Activated CD4-positive, CD25-positive, alpha-beta regulatory T cell treated with anti-CD3 and anti-CD28 coated beads, Interleukin-2, amount 50 U/mL, for 24 hours (primary cell): ENCODE data around the gene EML6.
A peak's percentile ranks its signal among the peaks of the same experiment; 100 is the strongest.

Experiments
- ATAC-seq, 2 donors: fragments of 150-1000 bp; cut with Tn5 transposase; one replicate each; pipeline ENCODE4 v1.10.0; 2021; ENCODE audit warnings: mild to moderate bottlenecking in 1 of 2, moderate library complexity in 1 of 2

Gene EML6

DNA sequence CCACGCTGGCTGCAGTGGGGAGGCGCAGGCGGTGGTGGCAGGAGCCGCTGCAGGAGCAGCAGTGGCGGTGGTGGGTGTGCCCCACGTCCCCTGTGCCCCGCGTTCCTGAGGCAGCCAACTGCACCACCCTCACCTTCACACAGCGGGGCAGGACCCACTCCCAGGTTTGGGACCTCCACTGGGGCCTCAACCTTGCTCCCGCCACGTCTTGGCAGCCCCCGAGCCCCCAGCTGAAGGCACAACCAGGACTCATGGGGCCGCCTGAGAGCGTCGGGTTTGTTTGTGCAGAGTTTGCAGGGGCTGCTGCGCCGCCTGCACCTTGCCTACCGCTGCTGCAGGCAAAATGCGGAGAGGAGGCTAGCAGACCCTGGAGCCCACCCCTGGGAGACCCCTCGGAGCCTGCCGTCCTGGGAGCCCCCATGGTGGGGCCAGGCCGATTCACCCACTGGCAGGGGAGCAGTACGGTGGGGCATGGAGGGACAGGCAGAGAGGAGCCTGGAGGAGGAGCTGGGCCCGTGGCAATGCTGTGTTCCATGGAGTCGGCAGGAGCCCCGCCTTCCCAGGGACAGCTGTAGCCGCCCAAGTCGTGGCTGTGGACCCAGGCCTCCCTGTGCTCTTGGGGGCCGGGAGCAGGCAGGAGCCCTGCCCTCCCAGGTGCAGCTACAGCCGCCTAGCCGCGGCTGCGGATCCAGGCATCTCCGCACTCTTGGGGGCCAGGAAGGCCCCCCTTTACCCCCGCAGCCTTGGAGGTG, 14.7 kb upstream of the EML6 start:
- ATAC-seq = peak; percentile 16 to 53

DNA sequence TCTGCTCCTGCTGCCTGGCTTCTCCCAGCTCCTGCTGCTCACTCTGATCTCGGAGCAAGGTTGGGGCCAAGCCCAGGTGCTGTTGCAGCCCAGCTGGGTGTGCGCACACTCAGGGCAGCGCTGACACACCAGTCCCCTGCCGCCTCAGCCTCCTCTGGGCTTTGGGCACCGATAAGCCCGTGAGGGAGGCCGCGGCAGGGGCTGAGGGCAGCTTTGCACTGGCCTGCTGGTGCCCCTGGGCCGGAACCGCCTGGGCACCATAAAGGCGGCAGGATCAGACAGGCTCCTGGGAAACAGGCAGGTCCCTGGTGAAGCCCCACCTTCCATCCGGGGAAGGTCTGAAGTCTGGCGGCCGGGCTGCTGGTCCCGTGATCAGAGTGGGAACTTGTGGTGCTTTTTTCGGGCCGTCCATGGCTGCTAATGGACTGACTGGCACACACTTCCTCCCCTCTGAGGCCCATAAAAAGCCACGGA, 14.1 kb upstream of the EML6 start:
- ATAC-seq = peak; percentile 45 to 50

DNA sequence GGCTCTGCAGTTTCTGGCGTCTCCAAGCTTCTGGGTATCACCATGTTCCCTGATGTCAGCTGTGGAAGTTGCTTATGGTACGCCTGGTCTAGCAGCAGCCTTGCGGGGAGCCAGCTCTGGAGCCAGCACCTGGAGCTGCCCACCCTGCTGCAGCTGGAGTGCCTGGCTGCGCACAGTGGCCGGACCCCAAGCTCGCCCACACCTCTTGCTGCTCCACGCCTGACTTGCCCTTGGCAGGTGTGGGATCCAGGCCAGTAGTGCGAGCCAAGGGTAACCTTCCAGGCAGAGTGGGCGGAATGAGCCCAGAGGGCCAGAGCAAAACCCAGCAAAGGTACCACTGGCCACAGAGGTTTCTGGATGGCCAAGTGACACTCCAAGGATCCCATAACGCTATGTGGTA, 13.2 kb upstream of the EML6 start:
- ATAC-seq = no peak

- ATAC-seq = no peak
Observed at GRCh38 chr2:54712516-54712915, 10.9 kb upstream of the EML6 start.

DNA sequence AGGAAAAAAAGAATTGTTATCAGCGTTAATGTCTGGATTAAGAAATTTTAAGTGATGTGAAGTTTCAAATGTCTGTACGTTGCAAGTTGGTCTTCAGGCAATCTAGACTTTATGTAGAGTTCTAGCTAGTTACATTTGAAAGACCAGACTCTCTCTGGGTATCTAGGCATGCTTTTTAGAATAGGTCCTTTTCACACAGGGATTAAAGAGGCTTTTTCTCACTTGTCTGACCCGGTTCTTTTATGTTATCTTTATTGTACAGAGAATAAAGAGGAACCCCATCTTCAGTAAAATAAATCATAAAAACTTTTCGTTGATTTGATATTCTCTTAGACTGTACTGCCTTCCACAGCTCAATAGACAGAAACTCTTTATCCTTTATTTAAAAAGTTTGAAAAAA, 8.5 kb upstream of the EML6 start:
- no peak for ATAC-seq

- no peak for ATAC-seq
Observed at GRCh38 chr2:54716375-54716774, 7.1 kb upstream of the EML6 start.

DNA sequence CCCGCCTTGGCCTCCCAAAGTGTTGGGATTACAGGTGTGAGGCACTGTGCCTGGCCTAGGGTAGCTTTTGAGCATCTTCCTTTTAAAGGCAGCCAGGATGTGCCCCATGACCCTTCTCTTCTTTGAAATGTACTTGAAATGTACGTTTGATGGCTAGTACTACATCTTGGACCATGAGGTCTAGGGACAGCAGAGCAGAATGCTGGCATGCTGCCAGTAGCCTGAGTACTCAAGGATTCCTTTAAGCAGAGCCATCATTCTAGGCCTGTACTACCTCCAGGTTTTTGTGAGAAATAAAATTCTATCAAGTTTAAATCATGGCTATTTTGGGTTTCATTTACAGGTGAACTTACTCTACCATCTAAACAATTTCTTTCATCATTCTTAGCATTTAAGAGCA, 2.9 kb upstream of the EML6 start:
- ATAC-seq = no peak

DNA sequence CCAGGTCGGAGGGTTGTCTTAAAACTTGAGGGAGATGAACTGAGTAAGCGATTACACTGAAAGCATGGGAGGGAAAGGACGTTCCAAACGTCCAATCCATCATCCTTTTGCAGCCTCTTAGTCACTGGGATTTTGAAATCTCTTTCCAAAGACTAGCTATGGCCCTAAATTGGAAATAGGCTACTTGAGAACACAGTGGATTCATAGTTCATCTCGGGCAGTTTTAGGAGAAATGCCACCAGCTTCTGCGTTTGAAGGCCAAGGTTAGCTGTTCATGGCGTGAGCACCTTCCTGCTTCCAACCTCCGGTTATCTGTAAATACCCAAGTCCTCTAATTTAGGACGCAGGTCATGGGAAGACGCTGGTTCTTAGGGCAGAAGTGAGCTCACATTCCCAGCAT, 821 bp upstream of the EML6 start:
- no peak for ATAC-seq

- no peak for ATAC-seq
Observed at GRCh38 chr2:54723996-54724559, 616 bp downstream of the EML6 start.

- ATAC-seq = no peak
Observed at GRCh38 chr2:54724560-54725342, 1.3 kb downstream of the EML6 start.

GRCh38 chr2:54725343-54726099, 2.1 kb downstream of the EML6 start:
- no peak for ATAC-seq

DNA sequence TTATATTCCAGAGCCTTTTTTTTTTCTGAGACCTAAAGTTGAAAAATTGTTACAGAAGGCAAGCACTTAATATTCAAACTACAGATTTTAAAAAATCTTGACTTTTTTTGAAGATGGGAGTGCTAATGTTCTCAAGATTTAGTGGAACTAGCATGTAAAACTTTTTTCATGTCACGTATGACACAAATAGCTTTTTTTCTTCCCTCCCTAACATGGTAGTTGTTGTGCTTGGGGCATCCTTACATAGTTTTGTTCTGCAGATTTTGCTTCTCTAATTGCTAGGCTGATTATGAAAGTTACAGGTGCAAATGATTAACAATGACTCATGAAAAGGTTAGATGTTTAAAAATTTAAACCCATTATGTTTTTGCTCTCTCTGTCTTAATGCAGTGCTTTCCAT, 3.0 kb downstream of the EML6 start:
- ATAC-seq = no peak

- no peak for ATAC-seq
Observed at GRCh38 chr2:54726940-54727339, 3.5 kb downstream of the EML6 start.

- no peak for ATAC-seq
Observed at GRCh38 chr2:54728669-54729120, 5.2 kb downstream of the EML6 start.

GRCh38 chr2:54735636-54736035, 12.2 kb downstream of the EML6 start:
- no peak for ATAC-seq

- ATAC-seq = no peak
Observed at GRCh38 chr2:54738281-54738680, 14.8 kb downstream of the EML6 start.

- ATAC-seq = no peak
Observed at GRCh38 chr2:54740333-54740732, 16.9 kb downstream of the EML6 start.

- ATAC-seq = no peak
Observed at GRCh38 chr2:54741250-54741649, 17.8 kb downstream of the EML6 start.

GRCh38 chr2:54750040-54750439, 26.6 kb downstream of the EML6 start:
- ATAC-seq = no peak

DNA sequence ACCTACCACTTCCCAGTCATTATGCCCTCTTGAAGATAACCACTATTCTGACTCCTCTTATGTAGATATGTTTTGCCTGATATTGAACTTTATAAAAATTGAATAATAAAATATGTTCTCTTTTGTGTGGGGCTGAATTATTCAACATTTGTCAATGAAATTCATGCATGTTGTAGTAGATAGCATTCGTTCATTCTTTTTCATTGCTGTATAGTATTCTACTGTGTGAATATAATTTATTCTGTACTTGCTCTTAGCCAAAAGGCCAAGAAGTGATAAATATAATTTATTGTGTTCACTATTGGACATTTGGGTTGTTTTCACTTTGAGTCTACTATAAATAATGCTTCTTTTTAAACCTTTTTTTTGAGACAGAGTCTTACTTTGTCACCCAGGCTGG, 29.0 kb downstream of the EML6 start:
- ATAC-seq = no peak

GRCh38 chr2:54755641-54756326, 32.3 kb downstream of the EML6 start:
- no peak for ATAC-seq

GRCh38 chr2:54757500-54757899, 34.0 kb downstream of the EML6 start:
- no peak for ATAC-seq
